ENCODE measurements around the gene NAB2. TPM values are rescaled to one million over a fixed set of nuclear protein-coding genes. Genes with fewer than 3 reads are reported as not detected.

Gene NAB2
- polyA plus RNA-seq, 3 donors: 1.00 to 8.3 (median 2.7) TPM

- H3K9ac ChIP-seq (ENCODE audit: insufficient read depth, low read length, poor library complexity, severe bottlenecking): peak overlapping the region; percentile 97
- H2AFZ ChIP-seq (ENCODE audit: insufficient read depth, low read depth, low read length, poor library complexity, severe bottlenecking): peak overlapping the region; percentile 64
- peak overlapping the region; percentile 69 to 100 (median 75) for H3K4me3 ChIP-seq (replicated peaks in 1 of 3; ENCODE audit: low read depth in 2 of 3, low read length in 3 of 3)
- Mint-ChIP-seq H3K27me3 (ENCODE audit: low read depth in 3 of 3) (peaks cover 0 to 5% (median 5%) of the 10 kb centered on the region in 3 donors), H3K4me3 (peak overlapping the region; percentile 98 to 99), H3K36me3 (peaks cover 6 to 11% of the 10 kb centered on the region in 2 donors), H3K27ac (peak overlapping the region; percentile 95 to 100 (median 99)), H3K9me3 (no peaks in the 10 kb centered on the region), H3K4me1 (peaks cover 44% of the 10 kb centered on the region)
- WGBS (ENCODE audit: insufficient coverage): 56% methylated on average over 5 of the region's 9 CpGs
- TF ChIP-seq CTCF (IDR thresholded peaks at IDR 0.05): peak; percentile 38
- peaks cover 26% of the 10 kb centered on the region for H4K20me1 ChIP-seq (ENCODE audit: insufficient read depth, low read length)
- peak overlapping the region; percentile 95 for H3K4me2 ChIP-seq (replicated peaks; ENCODE audit: extremely low read depth, low read length, poor library complexity, severe bottlenecking)
- no peaks in the 10 kb centered on the region for H3K27me3 ChIP-seq (ENCODE audit: control insufficient read depth in 2 of 2, insufficient read depth in 2 of 2, low read length in 2 of 2)
- H3K9me3 ChIP-seq (replicated peaks in 1 of 2; ENCODE audit: control insufficient read depth in 1 of 2, insufficient read depth in 1 of 2, low read length in 2 of 2): no peaks in the 10 kb centered on the region
- H3K79me2 ChIP-seq (ENCODE audit: insufficient read depth, low read length): peaks cover 37% of the 10 kb centered on the region
- no peak for DNase-seq
- intact Hi-C loops (cut with micrococcal nuclease): loop anchor here (5.0 kb wide), 2 partner anchors 35 to 40 kb away; partner anchors contain the start of gene NEMP1 (in 1 of the 2)
- peaks cover 38 to 55% of the 10 kb centered on the region in 2 donors for H3K4me1 ChIP-seq (ENCODE audit: control insufficient read depth in 1 of 2, insufficient read depth in 2 of 2, low read length in 2 of 2)
- H3K36me3 ChIP-seq (replicated peaks in 1 of 2; ENCODE audit: control insufficient read depth in 1 of 2, insufficient read depth in 2 of 2, low read length in 2 of 2): peaks cover 8 to 11% of the 10 kb centered on the region in 2 donors
- peak overlapping the region; percentile 100 for H3K27ac ChIP-seq (ENCODE audit: low read depth in 1 of 2, low read length in 2 of 2)
Observed at GRCh38 chr12:57112492-57113294, 23.8 kb downstream of the NAB2 start.

- Histone ChIP-seq H3K9me3 (replicated peaks in 1 of 2; ENCODE audit: control insufficient read depth in 1 of 2, insufficient read depth in 1 of 2, low read length in 2 of 2) (no peaks in the 10 kb centered on the region), H3K27me3 (ENCODE audit: control insufficient read depth in 2 of 2, insufficient read depth in 2 of 2, low read length in 2 of 2) (no peaks in the 10 kb centered on the region), H3K36me3 (replicated peaks in 1 of 2; ENCODE audit: control insufficient read depth in 1 of 2, insufficient read depth in 2 of 2, low read length in 2 of 2) (no peaks in the 10 kb centered on the region), H3K4me1 (ENCODE audit: control insufficient read depth in 1 of 2, insufficient read depth in 2 of 2, low read length in 2 of 2) (peaks cover 30 to 46% of the 10 kb centered on the region in 2 donors), H4K20me1 (ENCODE audit: insufficient read depth, low read length) (no peaks in the 10 kb centered on the region), H2AFZ (ENCODE audit: insufficient read depth, low read depth, low read length, poor library complexity, severe bottlenecking) (no peak overlapping the region), H3K27ac (ENCODE audit: low read depth in 1 of 2, low read length in 2 of 2) (no peak overlapping the region), H3K9ac (ENCODE audit: insufficient read depth, low read length, poor library complexity, severe bottlenecking) (no peak overlapping the region), H3K4me3 (replicated peaks in 1 of 3; ENCODE audit: low read depth in 2 of 3, low read length in 3 of 3) (no peak overlapping the region), H3K4me2 (replicated peaks; ENCODE audit: extremely low read depth, low read length, poor library complexity, severe bottlenecking) (no peak overlapping the region), H3K79me2 (ENCODE audit: insufficient read depth, low read length) (no peaks in the 10 kb centered on the region)
- Mint-ChIP-seq H3K36me3 (no peaks in the 10 kb centered on the region), H3K4me1 (peaks cover 33% of the 10 kb centered on the region), H3K27ac (peak overlapping the region in 3 of 7 donors; percentile 3 to 15 (median 14)), H3K27me3 (ENCODE audit: low read depth in 3 of 3) (peaks cover 0 to 6% (median 6%) of the 10 kb centered on the region in 3 donors), H3K9me3 (no peaks in the 10 kb centered on the region), H3K4me3 (peak overlapping the region in 1 of 2 donors; percentile 12)
- 96% methylated on average over 5 of the region's 5 CpGs for WGBS (ENCODE audit: insufficient coverage)
- intact Hi-C loops (cut with micrococcal nuclease): no loop called here
- DNase-seq: no peak
- no peak for TF ChIP-seq CTCF (IDR thresholded peaks at IDR 0.05)
Observed at GRCh38 chr12:57116580-57117281, 27.8 kb downstream of the NAB2 start.
